Suprapubic skin (tissue), 4 donors: ENCODE measurements around the gene PLD3. TPM values are rescaled to one million over a fixed set of nuclear protein-coding genes. Genes with fewer than 3 reads are reported as not detected.
A peak's percentile ranks its signal among the peaks of the same experiment; 100 is the strongest.

ENCODE experiments used
- DNase-seq, 2 donors: peaks; one replicate each; pipeline ENCODE4 v3.0.0-alpha.2; 2019; ENCODE audit warnings: low spot score in 2 of 2
- H3K27ac ChIP-seq: fragments of 200-600 bp; sonication (generic); one replicate; pipeline ENCODE4 v1.5.1; 2019
- H3K27me3 ChIP-seq: fragments of 200-600 bp; sonication (generic); one replicate; pipeline ENCODE4 v1.5.1; 2019
- H3K36me3 ChIP-seq: fragments of 200-600 bp; sonication (generic); one replicate; pipeline ENCODE4 v1.5.1; 2019
- H3K4me1 ChIP-seq: fragments of 200-600 bp; sonication (generic); one replicate; pipeline ENCODE4 v1.5.1; 2019
- H3K4me3 ChIP-seq: fragments of 200-600 bp; sonication (generic); one replicate; pipeline ENCODE4 v1.5.1; 2019; ENCODE audit warnings: mild to moderate bottlenecking
- H3K9me3 ChIP-seq: fragments of 200-600 bp; sonication (generic); one replicate; pipeline ENCODE4 v1.5.1; 2019
- EP300 ChIP-seq: sonication (generic); formaldehyde crosslinking; IDR thresholded peaks from one replicate; pipeline ENCODE4 v1.6.1; 2017; ENCODE audit warnings: antibody characterized with exemption
- POLR2A ChIP-seq, 2 donors: fragments of 450-650 bp; IDR thresholded peaks; one replicate each; pipeline ENCODE4 v1.6.1; 2017; ENCODE audit warnings: antibody characterized with exemption in 2 of 2, mild to moderate bottlenecking in 2 of 2, moderate library complexity in 2 of 2
- POLR2AphosphoS5 ChIP-seq, 3 donors: sonication (generic); formaldehyde crosslinking; IDR thresholded peaks; one replicate each; pipeline ENCODE4 v1.6.1; 2017; ENCODE audit warnings: antibody characterized with exemption in 3 of 3
- WGBS: methylation state at CpG from one replicate; pipeline ENCODE4 v1.1.5; 2018; 5-methylcytosine and 5-hydroxymethylcytosine counted together
- total RNA-seq, 4 donors: library from RNA; depleted of rRNA; stranded (reverse); fragments of >200 nt; gene quantifications; one replicate each; pipeline ENCODE4 v1.1.0, GENCODE V29; 2016
- TF ChIP-seq, protein P1 (sequence below), 2 donors: fragments of 200-600 bp in 1 of 2; fragments of 450-650 bp in 1 of 2; sonication (generic) in 1 of 2; IDR thresholded peaks; one replicate each; pipeline ENCODE4 v1.5.1; 2016 to 2019; ENCODE audit warnings: antibody characterized with exemption in 2 of 2, mild to moderate bottlenecking in 1 of 2, moderate library complexity in 1 of 2

The PLD3 gene
- total RNA-seq, 4 donors from 2014 or later, result 173 to 231 (median 202) TPM

GRCh38 chr19:40315812-40316470, 32.6 kb upstream of the PLD3 start:
- peak in 1 of 2 donors; percentile 37 for DNase-seq
- Histone ChIP-seq H3K9me3 (no peaks in the 10 kb centered on the region), H3K36me3 (peaks cover 14% of the 10 kb centered on the region), H3K27me3 (no peaks in the 10 kb centered on the region), H3K4me3 (no peak overlapping the region), H3K27ac (no peak overlapping the region), H3K4me1 (no peaks in the 10 kb centered on the region)
- no peak for TF ChIP-seq POLR2AphosphoS5 (IDR thresholded peaks at IDR 0.05)
- TF ChIP-seq, protein P1, sequence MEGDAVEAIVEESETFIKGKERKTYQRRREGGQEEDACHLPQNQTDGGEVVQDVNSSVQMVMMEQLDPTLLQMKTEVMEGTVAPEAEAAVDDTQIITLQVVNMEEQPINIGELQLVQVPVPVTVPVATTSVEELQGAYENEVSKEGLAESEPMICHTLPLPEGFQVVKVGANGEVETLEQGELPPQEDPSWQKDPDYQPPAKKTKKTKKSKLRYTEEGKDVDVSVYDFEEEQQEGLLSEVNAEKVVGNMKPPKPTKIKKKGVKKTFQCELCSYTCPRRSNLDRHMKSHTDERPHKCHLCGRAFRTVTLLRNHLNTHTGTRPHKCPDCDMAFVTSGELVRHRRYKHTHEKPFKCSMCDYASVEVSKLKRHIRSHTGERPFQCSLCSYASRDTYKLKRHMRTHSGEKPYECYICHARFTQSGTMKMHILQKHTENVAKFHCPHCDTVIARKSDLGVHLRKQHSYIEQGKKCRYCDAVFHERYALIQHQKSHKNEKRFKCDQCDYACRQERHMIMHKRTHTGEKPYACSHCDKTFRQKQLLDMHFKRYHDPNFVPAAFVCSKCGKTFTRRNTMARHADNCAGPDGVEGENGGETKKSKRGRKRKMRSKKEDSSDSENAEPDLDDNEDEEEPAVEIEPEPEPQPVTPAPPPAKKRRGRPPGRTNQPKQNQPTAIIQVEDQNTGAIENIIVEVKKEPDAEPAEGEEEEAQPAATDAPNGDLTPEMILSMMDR (IDR thresholded peaks at IDR 0.05), result no peak
- TF ChIP-seq EP300, result no peak
- no peak for TF ChIP-seq POLR2A (IDR thresholded peaks at IDR 0.05)
- 77% methylated on average over 5 of the region's 5 CpGs for WGBS

GRCh38 chr19:40317338-40317737, 31.2 kb upstream of the PLD3 start:
- no peaks in the 10 kb centered on the region for H3K4me1 ChIP-seq
- H3K36me3 ChIP-seq, result peaks cover 27% of the 10 kb centered on the region
- H3K27ac ChIP-seq, result no peak overlapping the region
- 84% methylated on average over 7 of the region's 7 CpGs for WGBS
- peak in 1 of 2 donors; percentile 49 for DNase-seq
- TF ChIP-seq POLR2A (IDR thresholded peaks at IDR 0.05) (no peak), EP300 (no peak), POLR2AphosphoS5 (IDR thresholded peaks at IDR 0.05) (no peak)
- TF ChIP-seq, protein P1 (IDR thresholded peaks at IDR 0.05), result no peak
- H3K9me3 ChIP-seq, result no peaks in the 10 kb centered on the region
- H3K4me3 ChIP-seq, result no peak overlapping the region
- H3K27me3 ChIP-seq, result no peaks in the 10 kb centered on the region

- H3K9me3 ChIP-seq, result no peaks in the 10 kb centered on the region
- no peaks in the 10 kb centered on the region for H3K4me1 ChIP-seq
- H3K4me3 ChIP-seq, result no peak overlapping the region
- H3K27me3 ChIP-seq, result no peaks in the 10 kb centered on the region
- H3K27ac ChIP-seq, result no peak overlapping the region
- H3K36me3 ChIP-seq, result peaks cover 60% of the 10 kb centered on the region
- TF ChIP-seq, protein P1 (IDR thresholded peaks at IDR 0.05), result no peak
- TF ChIP-seq EP300 (no peak), POLR2AphosphoS5 (IDR thresholded peaks at IDR 0.05) (no peak), POLR2A (IDR thresholded peaks at IDR 0.05) (no peak)
- DNase-seq, result peak in 1 of 2 donors; percentile 55
- 90% methylated on average over 7 of the region's 7 CpGs for WGBS
These were observed 27.9 kb upstream of the PLD3 start for GRCh38 chr19:40320558-40320935.

DNA sequence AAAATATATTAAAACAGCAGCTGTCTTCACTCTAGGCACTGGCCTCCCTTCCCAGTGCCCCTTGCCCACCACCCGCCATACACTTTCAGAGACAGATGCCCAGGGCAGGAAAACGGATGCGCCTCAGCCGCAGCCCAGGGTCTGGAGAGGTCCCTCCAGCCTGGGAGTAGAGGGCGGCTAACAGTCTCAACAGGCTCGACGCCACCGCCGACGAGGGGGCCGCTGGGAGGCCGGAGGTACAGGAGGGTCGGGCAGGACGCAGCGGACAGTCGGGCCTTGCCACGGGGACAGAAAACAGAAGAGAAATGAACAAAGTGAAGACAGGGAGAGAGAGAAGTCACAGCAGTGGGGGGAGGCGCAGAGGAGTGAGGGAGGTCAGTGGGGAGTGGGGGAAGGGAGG, 27.4 kb upstream of the PLD3 start:
- H3K27me3 ChIP-seq, result no peaks in the 10 kb centered on the region
- H3K27ac ChIP-seq, result no peak overlapping the region
- H3K36me3 ChIP-seq, result peaks cover 65% of the 10 kb centered on the region
- no peaks in the 10 kb centered on the region for H3K9me3 ChIP-seq
- no peaks in the 10 kb centered on the region for H3K4me1 ChIP-seq
- H3K4me3 ChIP-seq, result no peak overlapping the region
- TF ChIP-seq, protein P1 (IDR thresholded peaks at IDR 0.05), result no peak
- TF ChIP-seq POLR2A (IDR thresholded peaks at IDR 0.05), result no peak
- no peak for TF ChIP-seq EP300
- no peak for TF ChIP-seq POLR2AphosphoS5 (IDR thresholded peaks at IDR 0.05)
- 95% methylated on average over 18 of the region's 18 CpGs for WGBS
- peak in 1 of 2 donors; percentile 42 for DNase-seq

DNA sequence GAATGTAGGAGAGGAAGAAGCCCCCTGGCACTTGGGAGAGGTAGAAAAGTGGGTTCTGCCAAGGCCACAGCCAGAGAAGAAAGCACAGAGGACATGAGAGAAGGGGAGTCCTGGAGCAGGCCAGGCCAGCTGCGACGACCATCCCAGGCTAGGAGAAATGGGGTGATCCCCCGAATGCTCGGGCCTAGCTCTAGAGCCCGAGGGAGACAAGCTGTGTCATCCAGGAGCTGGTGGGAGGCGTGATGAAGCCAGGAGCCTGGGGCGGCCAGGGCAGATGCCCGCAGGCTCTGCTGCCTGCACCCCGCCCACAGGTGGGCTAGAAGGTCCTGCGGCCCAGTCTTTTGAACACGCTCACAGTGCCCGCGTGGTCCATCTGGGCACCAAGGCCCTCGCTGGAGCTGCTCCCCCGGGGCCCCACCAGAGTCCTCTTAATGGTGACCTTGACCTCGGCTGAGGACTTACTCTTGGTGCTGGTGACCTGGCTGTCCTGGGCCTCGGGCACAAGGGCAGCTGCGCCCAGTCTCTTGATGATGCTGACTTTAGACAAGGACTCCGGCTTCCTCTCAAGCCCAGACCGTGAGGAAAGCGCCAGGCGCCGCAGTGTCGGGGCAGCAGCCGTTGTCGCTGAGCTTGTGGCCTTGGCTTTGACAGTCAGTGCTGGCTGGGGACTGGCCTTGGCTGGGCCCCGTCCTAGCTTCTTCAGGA, 26.8 kb upstream of the PLD3 start:
- Histone ChIP-seq H3K36me3 (peaks cover 68% of the 10 kb centered on the region), H3K27me3 (no peaks in the 10 kb centered on the region), H3K4me3 (no peak overlapping the region), H3K27ac (no peak overlapping the region), H3K4me1 (no peaks in the 10 kb centered on the region), H3K9me3 (no peaks in the 10 kb centered on the region)
- no peak for TF ChIP-seq EP300
- no peak for TF ChIP-seq POLR2A (IDR thresholded peaks at IDR 0.05)
- TF ChIP-seq, protein P1 (IDR thresholded peaks at IDR 0.05), result no peak
- no peak for TF ChIP-seq POLR2AphosphoS5 (IDR thresholded peaks at IDR 0.05)
- DNase-seq, result peak in 1 of 2 donors; percentile 49
- WGBS, result 92% methylated on average over 11 of the region's 27 CpGs
